Embryonic facial prominence (tissue), 1 donor: ENCODE measurements around the gene ICA1.

Experiments used
- DNase-seq: peaks from one replicate; pipeline ENCODE4 v3.0.0-alpha.2; 2016; ENCODE audit errors: extremely low spot score

ICA1 gene

GRCh38 chr7:8200717-8201116 is 61.2 kb downstream of the ICA1 start:
- DNase-seq, result no peak

- no peak for DNase-seq
Measured at GRCh38 chr7:8200316-8200715, 61.7 kb downstream of the ICA1 start.

- no peak for DNase-seq
Measured at GRCh38 chr7:8197994-8198698, 63.8 kb downstream of the ICA1 start.

GRCh38 chr7:8192897-8193296 is 69.1 kb downstream of the ICA1 start:
- DNase-seq, result no peak

- no peak for DNase-seq
Measured at GRCh38 chr7:8190119-8190895, 71.7 kb downstream of the ICA1 start.

GRCh38 chr7:8189625-8190024 is 72.3 kb downstream of the ICA1 start:
- DNase-seq, result peak; percentile 28

- DNase-seq, result no peak
Measured at GRCh38 chr7:8185926-8186683, 75.9 kb downstream of the ICA1 start.

- no peak for DNase-seq
Measured at GRCh38 chr7:8184221-8184620, 77.7 kb downstream of the ICA1 start.

- no peak for DNase-seq
Measured at GRCh38 chr7:8179486-8179885, 82.5 kb downstream of the ICA1 start.

GRCh38 chr7:8178353-8178752 is 83.6 kb downstream of the ICA1 start:
- DNase-seq, result no peak

- no peak for DNase-seq
Measured at GRCh38 chr7:8177109-8177933, 84.6 kb downstream of the ICA1 start.

GRCh38 chr7:8176370-8177081 is 85.4 kb downstream of the ICA1 start:
- no peak for DNase-seq

- no peak for DNase-seq
Measured at GRCh38 chr7:8175929-8176369, 86.0 kb downstream of the ICA1 start.

GRCh38 chr7:8172372-8173354 is 89.3 kb downstream of the ICA1 start:
- DNase-seq, result no peak

GRCh38 chr7:8169171-8169570 is 92.8 kb downstream of the ICA1 start:
- no peak for DNase-seq

- DNase-seq, result no peak
Measured at GRCh38 chr7:8168336-8168735, 93.6 kb downstream of the ICA1 start.

GRCh38 chr7:8165150-8165549 is 96.8 kb downstream of the ICA1 start:
- no peak for DNase-seq

GRCh38 chr7:8162181-8162580 is 99.8 kb downstream of the ICA1 start:
- no peak for DNase-seq

- no peak for DNase-seq
Measured at GRCh38 chr7:8161364-8161828, 100.6 kb downstream of the ICA1 start.
